Measurements from ENCODE around the gene PRSS38.

The PRSS38 gene

GRCh38 chr1:227886993-227887696 lies 71.7 kb downstream of the PRSS38 start:
- H3K9me3 ChIP-seq (ENCODE audit: low read depth, low read length), result no peaks in the 10 kb centered on the region
- DNase-seq (ENCODE audit: low read depth, low spot score), result no peak
- H3K9ac ChIP-seq (ENCODE audit: insufficient read length), result no peak overlapping the region
- no peaks in the 10 kb centered on the region for H3K36me3 ChIP-seq (ENCODE audit: insufficient read depth, low read length)
- peak overlapping the region; percentile 60; the same call in 1 of the 2 replicates for H3K27ac ChIP-seq
- peak overlapping the region; percentile 47 for H3K4me3 ChIP-seq
- no peak for TF ChIP-seq FOXP2 (optimal IDR thresholded peaks at IDR 0.05; ENCODE audit: control extremely low read depth, extremely low read length, insufficient read depth)
- no peak for TF ChIP-seq EZH2 (IDR thresholded peaks at IDR 0.05)
- no peak for TF ChIP-seq POLR2AphosphoS5 (IDR thresholded peaks at IDR 0.05; ENCODE audit: borderline replicate concordance, low read depth, low read length)

- Histone ChIP-seq H3K9ac (ENCODE audit: insufficient read length) (no peak overlapping the region), H3K27ac (no peak overlapping the region), H3K4me3 (no peak overlapping the region; the same call in 1 of the 2 replicates), H3K36me3 (ENCODE audit: insufficient read depth, low read length) (no peaks in the 10 kb centered on the region), H3K9me3 (ENCODE audit: low read depth, low read length) (no peaks in the 10 kb centered on the region)
- DNase-seq (ENCODE audit: low read depth, low spot score), result no peak
- TF ChIP-seq EZH2 (IDR thresholded peaks at IDR 0.05) (no peak), POLR2AphosphoS5 (IDR thresholded peaks at IDR 0.05; ENCODE audit: borderline replicate concordance, low read depth, low read length) (no peak), FOXP2 (optimal IDR thresholded peaks at IDR 0.05; ENCODE audit: control extremely low read depth, extremely low read length, insufficient read depth) (no peak)
These were observed 72.4 kb downstream of the PRSS38 start for GRCh38 chr1:227887697-227888403.

GRCh38 chr1:227888404-227889046 lies 73.0 kb downstream of the PRSS38 start:
- no peaks in the 10 kb centered on the region for H3K36me3 ChIP-seq (ENCODE audit: insufficient read depth, low read length)
- TF ChIP-seq POLR2AphosphoS5 (IDR thresholded peaks at IDR 0.05; ENCODE audit: borderline replicate concordance, low read depth, low read length) (no peak), EZH2 (IDR thresholded peaks at IDR 0.05) (no peak), FOXP2 (optimal IDR thresholded peaks at IDR 0.05; ENCODE audit: control extremely low read depth, extremely low read length, insufficient read depth) (no peak)
- H3K9ac ChIP-seq (ENCODE audit: insufficient read length), result no peak overlapping the region

GRCh38 chr1:227889047-227889862 lies 73.8 kb downstream of the PRSS38 start:
- no peak overlapping the region for H3K4me3 ChIP-seq
- DNase-seq (ENCODE audit: low read depth, low spot score), result no peak
- H3K9ac ChIP-seq (ENCODE audit: insufficient read length), result no peak overlapping the region
- no peak overlapping the region for H3K27ac ChIP-seq
- H3K9me3 ChIP-seq (ENCODE audit: low read depth, low read length), result no peaks in the 10 kb centered on the region
- TF ChIP-seq FOXP2 (optimal IDR thresholded peaks at IDR 0.05; ENCODE audit: control extremely low read depth, extremely low read length, insufficient read depth) (no peak), POLR2AphosphoS5 (IDR thresholded peaks at IDR 0.05; ENCODE audit: borderline replicate concordance, low read depth, low read length) (no peak), EZH2 (IDR thresholded peaks at IDR 0.05) (no peak)
- H3K36me3 ChIP-seq (ENCODE audit: insufficient read depth, low read length), result no peaks in the 10 kb centered on the region

More at GRCh38 chr1:227888404-227889046, 73.0 kb downstream of the PRSS38 start:
- Histone ChIP-seq H3K4me3 (no peak overlapping the region), H3K27ac (no peak overlapping the region), H3K9me3 (ENCODE audit: low read depth, low read length) (no peaks in the 10 kb centered on the region)
- no peak for DNase-seq (ENCODE audit: low read depth, low spot score)

- no peak overlapping the region for H3K4me3 ChIP-seq
- no peaks in the 10 kb centered on the region for H3K36me3 ChIP-seq (ENCODE audit: insufficient read depth, low read length)
- no peak overlapping the region for H3K9ac ChIP-seq (ENCODE audit: insufficient read length)
- no peak for DNase-seq (ENCODE audit: low read depth, low spot score)
- H3K27ac ChIP-seq, result no peak overlapping the region
- H3K9me3 ChIP-seq (ENCODE audit: low read depth, low read length), result no peaks in the 10 kb centered on the region
- no peak for TF ChIP-seq EZH2 (IDR thresholded peaks at IDR 0.05)
These were observed 74.5 kb downstream of the PRSS38 start for GRCh38 chr1:227889863-227890405.

- no peak overlapping the region for H3K9ac ChIP-seq (ENCODE audit: insufficient read length)
- H3K4me3 ChIP-seq, result no peak overlapping the region
- no peaks in the 10 kb centered on the region for H3K36me3 ChIP-seq (ENCODE audit: insufficient read depth, low read length)
- H3K9me3 ChIP-seq (ENCODE audit: low read depth, low read length), result no peaks in the 10 kb centered on the region
- no peak for TF ChIP-seq EZH2 (IDR thresholded peaks at IDR 0.05)
- no peak for TF ChIP-seq FOXP2 (optimal IDR thresholded peaks at IDR 0.05; ENCODE audit: control extremely low read depth, extremely low read length, insufficient read depth)
- no peak for TF ChIP-seq POLR2AphosphoS5 (IDR thresholded peaks at IDR 0.05; ENCODE audit: borderline replicate concordance, low read depth, low read length)
- no peak overlapping the region for H3K27ac ChIP-seq
- DNase-seq (ENCODE audit: low read depth, low spot score), result no peak
These were observed 75.2 kb downstream of the PRSS38 start for GRCh38 chr1:227890451-227891222.

- TF ChIP-seq POLR2AphosphoS5 (IDR thresholded peaks at IDR 0.05; ENCODE audit: borderline replicate concordance, low read depth, low read length) (no peak), EZH2 (IDR thresholded peaks at IDR 0.05) (no peak), FOXP2 (optimal IDR thresholded peaks at IDR 0.05; ENCODE audit: control extremely low read depth, extremely low read length, insufficient read depth) (no peak)
- DNase-seq (ENCODE audit: low read depth, low spot score), result no peak
- Histone ChIP-seq H3K4me3 (no peak overlapping the region), H3K9ac (ENCODE audit: insufficient read length) (no peak overlapping the region), H3K9me3 (ENCODE audit: low read depth, low read length) (no peaks in the 10 kb centered on the region), H3K27ac (no peak overlapping the region), H3K36me3 (ENCODE audit: insufficient read depth, low read length) (no peaks in the 10 kb centered on the region)
These were observed 75.9 kb downstream of the PRSS38 start for GRCh38 chr1:227891223-227891954.
